Smooth muscle cell (in vitro differentiated cells): ENCODE measurements around the gene VPS13D. TPM values are rescaled to one million over a fixed set of nuclear protein-coding genes. Genes with fewer than 3 reads are reported as not detected.

ENCODE experiments used
- DNase-seq: peaks from one replicate; lab custom pipeline; 2025; ENCODE audit not compliant: unreplicated experiment; lab: John Stamatoyannopoulos, UW
- H2AFZ ChIP-seq: fragments of 200-600 bp; sonication (generic); 2 replicates; pipeline ENCODE4 v1.6.0; 2016; ENCODE audit warnings: antibody characterized with exemption, low read depth, mild to moderate bottlenecking
- H3F3A ChIP-seq: fragments of 200-600 bp; sonication (generic); 2 replicates; pipeline ENCODE4 v1.6.0; 2017; ENCODE audit warnings: antibody characterized with exemption, low read depth
- H3K27ac ChIP-seq: fragments of 200-600 bp; sonication (generic); 2 replicates; pipeline ENCODE4 v1.5.1; 2016; ENCODE audit warnings: low read depth, mild to moderate bottlenecking
- H3K27me3 ChIP-seq: fragments of 200-600 bp; sonication (generic); 2 replicates; pipeline ENCODE4 v1.6.1; 2016; ENCODE audit warnings: low read depth, mild to moderate bottlenecking
- H3K36me3 ChIP-seq: fragments of 200-600 bp; sonication (generic); 2 replicates; pipeline ENCODE4 v1.5.1; 2016; ENCODE audit warnings: low read depth
- H3K4me1 ChIP-seq: fragments of 200-600 bp; sonication (generic); 2 replicates; pipeline ENCODE4 v1.5.1; 2016; ENCODE audit warnings: low read depth
- H3K4me2 ChIP-seq: fragments of 200-600 bp; sonication (generic); 2 replicates; pipeline ENCODE4 v1.6.0; 2016; ENCODE audit warnings: mild to moderate bottlenecking
- H3K4me3 ChIP-seq: fragments of 200-600 bp; sonication (generic); 2 replicates; pipeline ENCODE4 v1.5.1; 2016; ENCODE audit warnings: mild to moderate bottlenecking
- H3K79me2 ChIP-seq: fragments of 200-600 bp; sonication (generic); 2 replicates; pipeline ENCODE4 v1.6.0; 2016; ENCODE audit warnings: low read depth, mild to moderate bottlenecking
- H3K9ac ChIP-seq: fragments of 200-600 bp; sonication (generic); 2 replicates; pipeline ENCODE4 v1.6.0; 2016; ENCODE audit warnings: low read depth
- H3K9me3 ChIP-seq: fragments of 200-600 bp; sonication (generic); replicated peaks from 2 replicates; pipeline ENCODE4 v1.5.1; 2016; ENCODE audit warnings: low read depth
- H4K20me1 ChIP-seq: fragments of 200-600 bp; sonication (generic); 2 replicates; pipeline ENCODE4 v1.6.0; 2016; ENCODE audit warnings: low read depth
- WGBS: methylation state at CpG from one replicate; pipeline ENCODE4 v1.1.7; 2016; ENCODE audit warnings: low lambda C conversion rate; 5-methylcytosine and 5-hydroxymethylcytosine counted together
- polyA plus RNA-seq: library from polyadenylated mRNA; unstranded; fragments of >200 nt; fragmentation: Nextera tagmentation; extraction: Ambion mirVana; gene quantifications from 2 replicates; pipeline ENCODE4 v1.2.1, GENCODE V29; 2016
- total RNA-seq: library from RNA; depleted of rRNA; stranded (reverse); fragments of >200 nt; gene quantifications from 2 replicates; pipeline ENCODE4 v1.2.3, GENCODE V29; 2014
- TF ChIP-seq, protein P1 (sequence below): fragments of 200-600 bp; sonication (generic); IDR thresholded peaks from 2 replicates; pipeline ENCODE4 v1.5.1; 2017; ENCODE audit warnings: borderline replicate concordance, mild to moderate bottlenecking, antibody characterized with exemption; ENCODE audit not compliant: insufficient read depth, poor library complexity, severe bottlenecking

Gene VPS13D
- total and polyA plus RNA-seq, 2 experiments from 2014 or later = 3.5 to 20.0 TPM

DNA sequence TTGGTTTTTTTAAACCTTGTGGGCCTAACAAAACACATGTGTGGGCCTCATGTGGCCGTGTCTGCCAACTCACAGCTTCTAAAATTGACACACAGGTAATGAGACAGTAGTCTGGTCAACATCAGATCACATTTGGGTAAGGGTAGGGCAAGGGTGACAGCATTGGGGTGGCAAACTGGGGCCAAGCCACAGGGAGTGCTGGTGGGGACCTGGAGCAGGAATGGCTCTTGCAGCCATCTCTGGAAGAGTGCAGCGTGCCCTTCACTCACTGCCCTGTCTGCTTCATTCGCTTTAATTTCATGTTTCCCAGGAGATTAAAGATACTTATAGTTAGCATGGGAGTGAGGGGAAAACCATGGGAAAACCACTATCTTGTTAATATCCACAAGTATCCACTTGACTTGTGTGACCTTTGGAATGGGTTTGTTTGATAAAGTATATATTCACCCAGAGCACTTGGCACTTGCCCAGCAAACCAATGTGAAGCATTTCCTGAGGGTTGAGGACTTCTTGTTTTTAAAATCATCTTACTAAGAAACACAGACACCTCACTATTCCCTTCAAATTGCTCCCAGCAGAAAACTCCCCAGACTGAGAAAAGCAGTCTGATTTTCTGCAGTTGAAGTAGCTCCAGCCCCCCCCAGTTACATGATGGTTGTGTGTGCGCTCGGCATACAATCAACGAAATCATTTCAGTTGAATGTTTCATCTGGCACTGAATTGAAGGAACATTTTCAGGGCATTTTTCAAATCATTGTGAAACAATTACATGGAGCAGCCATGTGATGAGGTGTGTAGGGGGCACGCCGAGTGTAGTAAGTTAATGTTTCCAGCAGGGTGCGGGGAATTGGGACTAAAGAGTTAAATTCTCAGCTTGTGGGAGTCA lies 175.7 kb downstream of the VPS13D start:
- TF ChIP-seq, protein P1, sequence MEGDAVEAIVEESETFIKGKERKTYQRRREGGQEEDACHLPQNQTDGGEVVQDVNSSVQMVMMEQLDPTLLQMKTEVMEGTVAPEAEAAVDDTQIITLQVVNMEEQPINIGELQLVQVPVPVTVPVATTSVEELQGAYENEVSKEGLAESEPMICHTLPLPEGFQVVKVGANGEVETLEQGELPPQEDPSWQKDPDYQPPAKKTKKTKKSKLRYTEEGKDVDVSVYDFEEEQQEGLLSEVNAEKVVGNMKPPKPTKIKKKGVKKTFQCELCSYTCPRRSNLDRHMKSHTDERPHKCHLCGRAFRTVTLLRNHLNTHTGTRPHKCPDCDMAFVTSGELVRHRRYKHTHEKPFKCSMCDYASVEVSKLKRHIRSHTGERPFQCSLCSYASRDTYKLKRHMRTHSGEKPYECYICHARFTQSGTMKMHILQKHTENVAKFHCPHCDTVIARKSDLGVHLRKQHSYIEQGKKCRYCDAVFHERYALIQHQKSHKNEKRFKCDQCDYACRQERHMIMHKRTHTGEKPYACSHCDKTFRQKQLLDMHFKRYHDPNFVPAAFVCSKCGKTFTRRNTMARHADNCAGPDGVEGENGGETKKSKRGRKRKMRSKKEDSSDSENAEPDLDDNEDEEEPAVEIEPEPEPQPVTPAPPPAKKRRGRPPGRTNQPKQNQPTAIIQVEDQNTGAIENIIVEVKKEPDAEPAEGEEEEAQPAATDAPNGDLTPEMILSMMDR = no peak
- H3K9ac ChIP-seq = no peak overlapping the region
- no peaks in the 10 kb centered on the region for H3K79me2 ChIP-seq
- H3K9me3 ChIP-seq = no peaks in the 10 kb centered on the region
- WGBS = 94% methylated on average over 9 of the region's 9 CpGs
- peaks cover 9% of the 10 kb centered on the region for H3K36me3 ChIP-seq
- peaks cover 39% of the 10 kb centered on the region for H3K4me1 ChIP-seq
- H3K27me3 ChIP-seq = no peaks in the 10 kb centered on the region
- H2AFZ ChIP-seq = no peak overlapping the region
- H3F3A ChIP-seq = peaks cover 4% of the 10 kb centered on the region
- no peak overlapping the region for H3K4me3 ChIP-seq
- no peaks in the 10 kb centered on the region for H4K20me1 ChIP-seq
- DNase-seq = no peak
- H3K4me2 ChIP-seq = no peak overlapping the region
- no peak overlapping the region for H3K27ac ChIP-seq

DNA sequence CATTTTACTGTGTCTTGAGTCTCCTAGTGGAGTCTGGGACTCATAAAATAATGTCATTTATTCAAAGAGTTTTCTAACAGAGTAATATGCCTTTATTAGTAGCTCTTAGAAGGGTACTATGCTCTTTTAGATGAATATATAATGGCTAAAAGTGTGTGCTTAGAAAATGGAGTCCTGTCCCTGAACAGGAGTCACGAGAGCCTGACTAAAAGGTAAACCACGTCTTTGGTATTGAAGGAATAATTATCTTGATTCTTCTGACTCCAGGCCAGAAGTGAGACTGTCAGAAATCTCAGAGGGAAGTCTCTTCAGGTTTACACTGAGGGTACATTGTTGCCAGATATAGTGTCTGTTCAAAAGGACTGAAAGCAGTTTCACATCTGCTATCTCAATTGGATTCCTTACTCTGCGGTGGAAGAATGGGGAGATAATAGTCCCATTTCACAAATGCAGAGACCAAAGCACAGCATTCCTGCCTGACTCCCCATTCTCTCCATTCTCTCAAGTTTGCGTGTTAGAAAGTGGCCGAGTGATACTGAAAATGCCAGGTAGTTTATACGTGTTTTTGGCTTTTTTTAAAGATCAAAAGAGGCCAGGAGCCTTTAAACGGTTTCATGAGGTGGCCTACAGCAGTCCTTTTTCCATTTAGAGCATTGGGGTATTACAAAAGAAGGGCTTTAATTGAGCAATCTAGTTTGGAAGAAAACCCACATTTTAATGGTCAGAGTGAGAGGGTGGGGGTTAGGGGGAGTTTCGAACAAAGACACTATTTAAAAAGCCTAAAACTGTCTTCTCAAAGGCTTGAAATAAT lies 176.6 kb downstream of the VPS13D start:
- H2AFZ ChIP-seq = no peak overlapping the region

DNA sequence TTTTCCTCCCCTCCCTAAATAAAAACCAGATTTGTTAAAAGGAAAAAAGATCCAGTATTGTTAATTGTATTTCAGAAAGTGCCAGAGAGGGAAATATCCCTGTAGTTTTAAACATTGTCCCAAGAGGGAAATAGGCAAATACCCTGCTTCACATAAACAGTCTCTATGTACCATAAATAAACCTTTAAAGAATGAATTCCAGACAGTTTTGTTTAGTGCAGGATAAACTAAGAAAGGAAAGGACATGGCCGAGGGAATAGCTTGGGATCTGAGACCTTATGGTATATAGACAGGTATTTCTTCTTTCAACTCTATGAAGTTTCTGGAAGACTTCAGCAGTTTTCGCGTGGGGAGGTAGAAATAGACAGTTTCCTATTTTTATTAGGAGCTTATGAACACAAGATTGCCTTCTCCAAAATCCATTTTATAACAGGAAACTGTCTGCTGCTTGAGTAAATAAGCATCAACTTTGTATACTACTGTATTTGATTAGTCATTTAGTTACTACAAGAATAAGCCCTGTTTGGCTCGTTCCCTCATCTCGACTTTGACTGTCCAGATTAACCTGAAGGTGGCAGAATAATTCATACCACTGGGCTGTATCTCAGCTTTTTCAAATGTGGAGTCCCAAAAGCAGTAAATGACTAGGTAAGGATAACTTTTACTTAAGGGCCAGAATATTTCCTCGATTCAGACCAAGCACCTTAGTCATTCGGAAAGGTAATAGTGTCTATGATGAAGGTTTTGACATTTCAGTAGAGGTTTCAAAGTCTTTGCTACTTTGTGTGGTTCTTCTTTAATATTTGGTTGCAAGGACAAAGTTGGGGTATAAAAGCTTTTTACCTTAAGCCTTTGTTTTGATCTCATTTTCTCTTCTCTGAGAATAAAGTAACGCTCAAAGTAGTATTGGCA lies 177.5 kb downstream of the VPS13D start:
- Histone ChIP-seq H3K4me2 (no peak overlapping the region), H3K4me3 (no peak overlapping the region), H3K36me3 (peaks cover 9% of the 10 kb centered on the region), H3K9me3 (no peaks in the 10 kb centered on the region), H3K9ac (no peak overlapping the region), H3K27ac (no peak overlapping the region), H3F3A (peaks cover 4% of the 10 kb centered on the region), H3K4me1 (peaks cover 25% of the 10 kb centered on the region), H3K27me3 (no peaks in the 10 kb centered on the region), H2AFZ (no peak overlapping the region), H3K79me2 (no peaks in the 10 kb centered on the region), H4K20me1 (no peaks in the 10 kb centered on the region)
- no peak for DNase-seq
- TF ChIP-seq, protein P1 = peak; percentile 10
- 77% methylated on average over 8 of the region's 8 CpGs for WGBS

More for the DNA sequence above, 176.6 kb downstream of the VPS13D start:
- Histone ChIP-seq H3K9ac (no peak overlapping the region), H3K27me3 (no peaks in the 10 kb centered on the region), H3K27ac (no peak overlapping the region), H3K4me1 (peaks cover 33% of the 10 kb centered on the region), H3K9me3 (no peaks in the 10 kb centered on the region), H3K36me3 (peaks cover 9% of the 10 kb centered on the region), H3K4me2 (no peak overlapping the region), H3F3A (peaks cover 4% of the 10 kb centered on the region), H3K79me2 (no peaks in the 10 kb centered on the region), H4K20me1 (no peaks in the 10 kb centered on the region), H3K4me3 (no peak overlapping the region)
- no peak for DNase-seq
- 57% methylated on average over 8 of the region's 8 CpGs for WGBS
- TF ChIP-seq, protein P1 = no peak
